GM12891 (cell line): ENCODE results near the gene NOX4.

Experiments used
- PAX5 ChIP-seq: IDR thresholded peaks from 2 replicates; pipeline ENCODE4 v1.6.1; 2011; ENCODE audit warnings: low read length, moderate library complexity, mild to moderate bottlenecking; ENCODE audit not compliant: insufficient read depth, severe bottlenecking
- POLR2A ChIP-seq: IDR thresholded peaks from 2 replicates; pipeline ENCODE4 v1.6.1; 2011; ENCODE audit warnings: low read depth, low read length, control low read depth
- POLR2AphosphoS5 ChIP-seq: IDR thresholded peaks from 2 replicates; pipeline ENCODE4 v1.6.1; 2011; ENCODE audit warnings: low read depth, low read length, control low read depth

GRCh38 chr11:89521294-89521693 is 30.1 kb upstream of the NOX4 start:
- TF ChIP-seq POLR2AphosphoS5 (no peak), PAX5 (no peak), POLR2A (no peak)
